Endothelial cell of umbilical vein (primary cell): ENCODE results near the gene UBE2K. TPM values are rescaled to one million over a fixed set of nuclear protein-coding genes. Genes with fewer than 3 reads are reported as not detected.

ENCODE experiments used
- BruUV-seq: library from RNA; stranded (reverse); fragments of 400-500 nt; replicated peaks from 2 replicates; lab custom pipeline; 2021; lab: Mats Ljungman, UMichigan
- CTCF ChIA-PET: fragments of 300-600, 350-600 bp; sonication (Branson Sonifier 250); formaldehyde crosslinking; loops from one replicate; lab custom pipeline; 2021; ENCODE audit warnings: antibody characterized with exemption, inconsistent platforms; lab: Charles Lee
- POLR2A ChIA-PET: fragments of 300-600, 350-600 bp; sonication (Branson Sonifier 250); formaldehyde crosslinking; loops from one replicate; lab custom pipeline; 2021; ENCODE audit warnings: antibody characterized with exemption, inconsistent platforms; lab: Charles Lee
- DNase-seq: peaks from one replicate; pipeline ENCODE4 v3.0.0-alpha.2; 2011; ENCODE audit warnings: low read depth, low spot score
- FAIRE-seq: peaks from 2 replicates; lab custom pipeline; 2011; peaks lifted over from hg19 to GRCh38; lab: Jason Lieb, UNC
- H2AFZ ChIP-seq: 2 replicates; pipeline ENCODE4 v1.6.0; 2012; ENCODE audit warnings: low read depth, low read length, control low read depth, inconsistent platforms
- H3K27ac ChIP-seq: 2 replicates; pipeline ENCODE4 v1.5.1; 2011; ENCODE audit warnings: low read depth, mild to moderate bottlenecking, control low read depth, low read length, moderate library complexity; ENCODE audit not compliant: insufficient read depth
- H3K27me3 ChIP-seq, 2 experiments: 2 replicates each; pipeline versions ENCODE4 v1.6.0 to v1.6.1; 2011; ENCODE audit warnings: low read length in 2 of 2, mixed read lengths in 1 of 2; ENCODE audit not compliant: control insufficient read depth in 2 of 2, insufficient read depth in 2 of 2
- H3K36me3 ChIP-seq, 2 experiments: 2 replicates in 1 of 2; 3 replicates in 1 of 2; pipeline ENCODE4 v1.5.1; 2011; ENCODE audit warnings: low read length in 2 of 2, mild to moderate bottlenecking in 1 of 2, moderate library complexity in 1 of 2; ENCODE audit not compliant: control insufficient read depth in 2 of 2, insufficient read depth in 2 of 2; ENCODE audit errors: extremely low read depth in 1 of 2
- H3K4me1 ChIP-seq: 3 replicates; pipeline ENCODE4 v1.5.1; 2011; ENCODE audit warnings: mild to moderate bottlenecking, low read length; ENCODE audit not compliant: control insufficient read depth, insufficient read depth; ENCODE audit errors: extremely low read depth
- H3K4me2 ChIP-seq: 2 replicates; pipeline ENCODE4 v1.6.1; 2011; ENCODE audit warnings: low read length, control low read depth, mixed read lengths; ENCODE audit not compliant: insufficient read depth
- H3K4me3 ChIP-seq, 3 experiments: fragments of 200-600 bp in 1 of 3; sonication (generic), shearing (Covaris generic) in 1 of 3; replicated peaks in 1 of 3; 2 replicates each; pipeline ENCODE4 v1.5.1; 2011 to 2016; ENCODE audit warnings: control low read depth in 3 of 3, low read length in 3 of 3, mild to moderate bottlenecking in 2 of 3, inconsistent platforms in 1 of 3, low read depth in 1 of 3, moderate library complexity in 1 of 3; ENCODE audit not compliant: insufficient read depth in 1 of 3
- H3K79me2 ChIP-seq: 2 replicates; pipeline ENCODE4 v1.6.0; 2012; ENCODE audit warnings: low read length, inconsistent platforms; ENCODE audit not compliant: control insufficient read depth, insufficient read depth
- H3K9ac ChIP-seq: replicated peaks from 2 replicates; pipeline ENCODE3; 2011; ENCODE audit warnings: low read length, control low read depth; ENCODE audit not compliant: insufficient read depth; ENCODE audit errors: extremely low read depth
- H3K9me1 ChIP-seq: replicated peaks from 3 replicates; pipeline ENCODE4 v1.6.0; 2011; ENCODE audit warnings: mild to moderate bottlenecking, low read length; ENCODE audit not compliant: control insufficient read depth, insufficient read depth; ENCODE audit errors: extremely low read depth
- H3K9me3 ChIP-seq: replicated peaks from 2 replicates; pipeline ENCODE4 v1.5.1; 2012; ENCODE audit warnings: low read length, inconsistent platforms; ENCODE audit not compliant: control insufficient read depth, insufficient read depth
- H4K20me1 ChIP-seq: replicated peaks from 2 replicates; pipeline ENCODE3; 2011; ENCODE audit warnings: mild to moderate bottlenecking, low read length; ENCODE audit not compliant: control insufficient read depth, insufficient read depth; ENCODE audit errors: extremely low read depth
- CTCF ChIP-seq, 2 donors: IDR thresholded peaks; 1 replicate in 1 of 2; 2 replicates in 1 of 2; pipeline ENCODE4 v1.5.1; 2011; ENCODE audit warnings: low read length in 2 of 2, mild to moderate bottlenecking in 2 of 2, moderate library complexity in 2 of 2, control low read depth in 1 of 2, inconsistent platforms in 1 of 2, low read depth in 1 of 2; ENCODE audit not compliant: insufficient read depth in 1 of 2; ENCODE audit errors: extremely low read depth in 1 of 2
- EZH2 ChIP-seq: IDR thresholded peaks from 2 replicates; pipeline ENCODE4 v1.6.1; 2012; ENCODE audit warnings: borderline replicate concordance, low read depth, mild to moderate bottlenecking, moderate library complexity, low read length, inconsistent platforms; ENCODE audit not compliant: severe bottlenecking
- FOS ChIP-seq: IDR thresholded peaks from 2 replicates; pipeline ENCODE4 v1.6.1; 2011; ENCODE audit warnings: mild to moderate bottlenecking, low read length, moderate library complexity, borderline replicate concordance; ENCODE audit not compliant: insufficient read depth
- GATA2 ChIP-seq: IDR thresholded peaks from 2 replicates; pipeline ENCODE4 v1.7.0; 2011; ENCODE audit warnings: low read depth, mild to moderate bottlenecking, moderate library complexity, mixed read lengths, low read length; ENCODE audit not compliant: insufficient read length, insufficient read depth
- JUN ChIP-seq: IDR thresholded peaks from 2 replicates; pipeline ENCODE4 v1.6.1; 2011; ENCODE audit warnings: borderline replicate concordance, low read depth; ENCODE audit not compliant: insufficient read length, insufficient read depth
- MAX ChIP-seq: IDR thresholded peaks from 2 replicates; pipeline ENCODE4 v1.6.1; 2011; ENCODE audit not compliant: insufficient read depth, insufficient read length
- MYC ChIP-seq: IDR thresholded peaks from one replicate; pipeline ENCODE4 v1.6.1; 2011; ENCODE audit warnings: mild to moderate bottlenecking, low read depth, low read length
- POLR2A ChIP-seq: IDR thresholded peaks from 2 replicates; pipeline ENCODE4 v1.6.1; 2012; ENCODE audit warnings: low read depth, mild to moderate bottlenecking, control low read depth, low read length
- POLR2AphosphoS5 ChIP-seq: IDR thresholded peaks from 2 replicates; pipeline ENCODE4 v1.6.1; 2012; ENCODE audit warnings: low read depth, mild to moderate bottlenecking, control low read depth, low read length, moderate library complexity; ENCODE audit not compliant: insufficient read depth
- dilution Hi-C: fragments of 300-500 bp; cut with MboI; formaldehyde crosslinking; loops from one replicate; pipeline ENCODE4 v1.15.0; 2019; ENCODE audit warnings: low sequenced_read_pairs; ENCODE audit not compliant: extremely low pct_ligation_motif_present
- intact Hi-C: fragments of 100-400 bp; cut with micrococcal nuclease; formaldehyde crosslinking; loops from one replicate; pipeline ENCODE4 v1.10.0; 2022
- polyA plus RNA-seq, 4 experiments: library from polyadenylated mRNA; depleted of rRNA in 3 of 4; stranded (reverse) in 3 of 4; unstranded in 1 of 4; fragments of >200 nt; gene quantifications; 2 replicates each; pipeline versions ENCODE4 v1.2.1 to v1.2.3, GENCODE V29; 2011 to 2012; ENCODE audit warnings: missing spikeins in 1 of 4
- total RNA-seq: library from RNA; stranded (reverse); gene quantifications from 2 replicates; pipeline ENCODE4 v1.2.3, GENCODE V29; 2021

The UBE2K gene
- total and polyA plus RNA-seq, 2 donors (not counting 3 experiments of a cell fraction or from before 2014, with no cell fraction given), result 32.5 to 97.8 TPM

GRCh38 chr4:39761005-39761667 lies 63.2 kb downstream of the UBE2K start:
- Histone ChIP-seq H2AFZ (no peak overlapping the region), H3K4me1 (no peaks in the 10 kb centered on the region), H3K36me3 (peaks cover 7 to 12% of the 10 kb centered on the region in 2 experiments), H3K9me1 (no peaks in the 10 kb centered on the region), H3K9me3 (no peaks in the 10 kb centered on the region), H3K4me3 (no peak overlapping the region), H3K27ac (no peak overlapping the region), H3K9ac (no peak overlapping the region), H3K79me2 (peaks cover 13% of the 10 kb centered on the region), H4K20me1 (no peaks in the 10 kb centered on the region), H3K27me3 (no peaks in the 10 kb centered on the region), H3K4me2 (no peak overlapping the region)
- CTCF ChIA-PET, result interaction anchor here (1.0 kb wide), 1 partner anchor 12 kb away, joined by 5 read pairs; no protein-coding TSS in a partner anchor
- TF ChIP-seq POLR2A (no peak), EZH2 (no peak), POLR2AphosphoS5 (no peak), FOS (no peak), JUN (no peak), MYC (no peak), MAX (no peak), CTCF (IDR thresholded peaks at IDR 0.05; ENCODE audit: extremely low read depth in 1 of 2, insufficient read depth in 1 of 2, low read depth in 1 of 2, low read length in 2 of 2) (no peak), GATA2 (no peak)
- intact Hi-C loops, result no loop called here
- FAIRE-seq (no peak), DNase-seq (no peak)
- POLR2A ChIA-PET, result no interaction called here
- dilution Hi-C loops, result no loop called here
- BruUV-seq, result no TSS peak
